ENCODE data around the gene TMPRSS7.

TMPRSS7 gene

DNA sequence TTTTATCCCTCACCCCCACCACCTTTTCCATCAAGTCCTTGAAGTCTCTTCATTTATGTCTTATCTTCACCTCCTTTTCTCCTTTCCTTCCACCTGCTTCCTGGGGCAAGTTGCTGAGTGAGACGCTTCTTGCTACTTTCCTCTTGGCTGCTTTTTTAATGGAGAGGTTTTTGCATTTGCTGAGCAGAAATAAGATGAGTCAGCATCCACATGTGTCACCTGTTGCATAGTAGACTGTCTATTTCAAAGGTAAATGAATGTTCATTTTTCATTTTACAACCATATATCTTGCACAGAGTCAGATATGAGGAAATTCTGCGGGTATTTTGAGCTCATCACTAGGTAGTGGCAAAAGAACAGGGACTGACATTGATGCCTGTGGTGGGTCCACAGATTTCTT, 70.2 kb downstream of the TMPRSS7 start:
- no peak for DNase-seq

DNA sequence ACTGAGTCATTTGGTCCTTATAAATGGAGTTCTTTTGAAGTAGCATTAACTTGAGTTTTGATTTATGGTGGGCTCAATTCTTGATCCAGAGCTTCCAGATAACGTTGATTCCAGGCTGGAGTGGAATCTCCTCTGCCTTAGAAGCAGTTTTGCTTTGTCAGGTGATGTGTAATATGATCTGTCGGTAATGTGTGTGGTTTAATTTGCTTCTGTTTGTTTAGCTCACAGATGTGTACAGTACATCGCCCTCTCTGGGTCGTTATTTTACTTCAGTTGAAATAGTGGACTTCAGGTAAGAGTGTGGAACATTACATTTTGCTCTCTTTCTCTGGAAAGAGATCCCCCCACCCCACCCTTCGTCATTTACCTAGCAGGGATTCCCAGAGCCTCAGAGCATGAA, 74.8 kb downstream of the TMPRSS7 start:
- peak; percentile 39 for DNase-seq

DNA sequence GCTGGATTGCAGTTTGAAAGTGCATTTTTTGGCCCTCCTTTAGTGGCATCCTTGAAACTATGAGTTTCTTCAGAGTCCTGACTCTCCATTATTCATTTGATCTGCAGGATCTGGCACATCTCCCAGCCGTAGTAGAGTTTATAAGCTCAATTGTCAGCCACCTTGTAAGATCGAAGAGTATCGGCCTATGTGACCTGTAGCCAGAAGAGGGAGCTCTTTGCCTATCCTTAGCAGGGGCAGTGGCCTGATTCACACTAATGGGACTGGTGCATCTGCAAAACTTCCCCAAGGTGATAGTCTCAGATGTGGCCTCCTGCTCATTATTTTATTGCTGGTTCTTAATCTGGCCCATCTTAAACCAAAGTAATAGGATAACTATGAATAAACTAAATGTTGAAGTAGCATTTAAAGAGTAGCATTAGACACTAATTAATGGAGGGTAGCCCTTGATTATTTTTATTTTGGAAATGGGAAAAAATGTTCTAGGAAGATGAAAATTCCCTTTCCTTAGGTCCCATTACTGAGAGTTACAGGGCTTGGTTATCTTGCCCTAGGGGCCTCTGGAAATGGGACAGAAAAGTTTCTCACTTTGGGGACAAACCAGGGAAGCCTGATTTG, 77.4 kb downstream of the TMPRSS7 start:
- peak; percentile 80 for DNase-seq

GRCh38 chr3:112114576-112115160, 80.1 kb downstream of the TMPRSS7 start:
- DNase-seq = no peak

- no peak for DNase-seq
Measured at GRCh38 chr3:112115161-112115739, 80.7 kb downstream of the TMPRSS7 start.

- no peak for DNase-seq
Measured at GRCh38 chr3:112115806-112116383, 81.4 kb downstream of the TMPRSS7 start.

GRCh38 chr3:112116748-112117186, 82.2 kb downstream of the TMPRSS7 start:
- DNase-seq = peak; percentile 31

DNA sequence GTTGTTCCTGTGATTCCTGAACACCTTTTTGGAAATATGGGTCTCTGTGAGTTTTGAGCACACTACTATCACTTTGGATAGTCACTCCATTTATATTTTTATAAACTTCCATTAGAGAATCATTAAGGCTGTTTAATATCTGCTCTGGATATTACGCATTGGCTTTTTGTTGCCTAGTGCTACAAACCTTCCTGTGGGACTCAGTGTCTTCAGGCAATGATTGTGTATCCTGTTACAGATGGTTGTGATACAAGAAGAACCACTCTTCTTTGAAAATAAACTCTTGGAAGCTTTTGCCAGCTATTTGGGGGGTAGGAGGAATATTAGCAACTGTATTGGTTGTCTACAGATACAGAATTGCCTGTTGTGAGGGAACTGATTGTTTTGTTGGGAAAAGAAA, 82.9 kb downstream of the TMPRSS7 start:
- no peak for DNase-seq

DNA sequence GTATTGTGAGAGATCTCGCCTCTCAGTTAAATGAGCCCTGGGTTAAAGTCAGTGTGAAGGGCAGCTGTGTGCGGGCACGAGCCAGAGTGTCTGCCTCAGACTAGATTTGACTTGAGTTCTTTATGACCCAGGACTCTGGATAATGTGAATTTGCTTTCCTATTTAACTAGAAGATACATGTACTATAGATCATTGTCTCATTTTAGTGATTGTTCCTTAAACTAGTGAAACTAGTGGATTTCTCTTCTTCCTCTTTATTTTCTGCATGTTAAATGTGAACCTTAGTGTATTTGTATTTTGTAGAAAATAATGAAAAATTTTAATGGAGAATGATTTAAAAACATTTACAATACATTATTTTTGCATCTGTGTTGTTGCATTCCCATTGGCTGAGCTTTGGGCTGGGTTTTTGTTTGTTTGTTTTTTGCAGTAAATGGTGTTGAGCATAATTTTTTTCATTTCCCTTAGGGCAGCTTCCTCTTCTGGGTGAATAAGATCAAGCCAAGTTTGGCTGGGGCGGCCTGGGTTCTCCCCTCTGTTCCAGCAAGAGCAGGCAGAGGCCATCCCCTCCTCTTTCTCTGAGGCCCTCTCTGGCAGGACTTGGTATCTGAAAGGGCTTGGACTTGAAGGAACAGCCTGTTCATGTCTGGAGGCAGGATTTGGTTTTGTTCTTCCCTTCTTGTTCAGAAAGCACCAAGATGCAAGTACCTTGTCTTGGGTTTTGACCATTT, 83.5 kb downstream of the TMPRSS7 start:
- DNase-seq = no peak

DNA sequence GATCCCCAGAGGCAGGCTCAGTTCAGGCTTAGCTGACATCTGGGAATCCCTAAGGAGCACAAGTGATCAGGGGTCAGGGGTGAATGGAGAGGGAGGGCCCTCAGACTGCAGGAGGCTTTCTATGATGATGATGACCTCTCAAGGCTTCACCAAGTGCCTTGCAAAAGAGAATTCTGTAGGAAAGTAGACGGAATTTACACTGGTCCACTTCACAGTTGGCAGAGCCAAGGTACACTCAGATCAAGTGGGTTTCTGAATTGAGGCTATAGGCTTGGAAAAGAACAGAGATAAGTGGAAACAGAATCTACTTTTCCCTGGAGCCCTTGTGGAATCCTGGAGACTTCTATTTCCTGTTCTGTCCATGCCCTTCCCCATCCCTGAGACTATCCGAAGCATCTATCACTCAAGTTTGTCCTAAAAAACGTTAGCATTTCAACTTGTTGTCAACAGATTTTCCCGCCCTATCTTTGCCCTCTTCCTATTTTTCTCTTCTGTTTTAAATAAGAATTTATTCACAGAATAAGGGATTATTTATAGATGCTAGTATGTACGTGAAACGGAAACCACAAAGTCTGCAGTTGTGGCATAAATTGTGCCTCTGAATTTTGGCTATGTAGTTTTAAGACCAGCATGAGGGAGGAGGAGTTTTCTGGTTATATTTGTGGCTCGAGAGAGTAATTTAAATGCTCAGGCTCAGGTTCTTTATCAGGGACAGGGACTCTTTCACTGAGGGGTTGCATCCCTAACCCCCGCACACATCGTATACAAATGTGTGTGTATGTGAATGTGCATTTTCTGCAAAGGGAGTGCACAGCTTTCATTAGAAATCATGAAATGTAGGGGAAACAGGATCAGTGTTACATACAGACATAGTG, 85.7 kb downstream of the TMPRSS7 start:
- DNase-seq = peak; percentile 35

GRCh38 chr3:112121577-112122547, 87.3 kb downstream of the TMPRSS7 start:
- no peak for DNase-seq

DNA sequence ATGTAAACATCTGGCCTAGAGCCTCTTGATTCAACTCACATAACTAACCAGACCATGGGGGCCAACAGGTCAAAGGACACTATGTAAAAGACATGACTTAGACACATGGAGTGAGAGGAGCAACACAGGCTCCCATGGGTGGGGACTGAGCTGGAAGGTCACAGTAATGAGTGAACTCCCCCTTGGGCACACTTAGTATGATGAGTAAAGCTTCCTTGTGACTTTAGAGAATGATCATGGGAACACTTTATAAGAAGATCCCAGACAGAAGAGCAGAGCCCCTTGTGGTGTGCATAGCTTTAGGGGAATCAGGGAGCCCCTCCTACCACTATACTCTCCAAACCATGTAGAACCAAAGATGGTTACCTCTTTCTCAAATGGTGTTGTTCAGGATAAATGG, 88.3 kb downstream of the TMPRSS7 start:
- DNase-seq = no peak

DNA sequence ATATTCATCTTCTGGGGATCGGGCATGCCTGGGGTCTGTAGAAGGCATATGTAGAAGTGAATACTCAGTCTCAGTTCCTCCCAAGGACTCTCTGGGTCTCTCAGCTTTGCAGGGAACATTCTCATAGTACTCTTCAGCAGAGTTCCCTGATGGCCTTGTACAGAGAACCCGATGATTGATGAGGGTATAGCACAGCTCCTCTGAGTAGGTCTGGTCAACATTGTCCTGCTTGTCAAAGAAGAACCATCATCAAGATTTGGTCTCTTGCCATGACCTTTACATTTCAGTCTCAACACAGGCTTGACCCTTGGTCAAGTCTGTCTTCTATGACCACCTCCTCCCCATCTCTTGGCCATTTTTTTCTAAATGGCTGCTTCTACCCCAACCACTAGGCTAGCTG, 89.0 kb downstream of the TMPRSS7 start:
- DNase-seq = no peak

DNA sequence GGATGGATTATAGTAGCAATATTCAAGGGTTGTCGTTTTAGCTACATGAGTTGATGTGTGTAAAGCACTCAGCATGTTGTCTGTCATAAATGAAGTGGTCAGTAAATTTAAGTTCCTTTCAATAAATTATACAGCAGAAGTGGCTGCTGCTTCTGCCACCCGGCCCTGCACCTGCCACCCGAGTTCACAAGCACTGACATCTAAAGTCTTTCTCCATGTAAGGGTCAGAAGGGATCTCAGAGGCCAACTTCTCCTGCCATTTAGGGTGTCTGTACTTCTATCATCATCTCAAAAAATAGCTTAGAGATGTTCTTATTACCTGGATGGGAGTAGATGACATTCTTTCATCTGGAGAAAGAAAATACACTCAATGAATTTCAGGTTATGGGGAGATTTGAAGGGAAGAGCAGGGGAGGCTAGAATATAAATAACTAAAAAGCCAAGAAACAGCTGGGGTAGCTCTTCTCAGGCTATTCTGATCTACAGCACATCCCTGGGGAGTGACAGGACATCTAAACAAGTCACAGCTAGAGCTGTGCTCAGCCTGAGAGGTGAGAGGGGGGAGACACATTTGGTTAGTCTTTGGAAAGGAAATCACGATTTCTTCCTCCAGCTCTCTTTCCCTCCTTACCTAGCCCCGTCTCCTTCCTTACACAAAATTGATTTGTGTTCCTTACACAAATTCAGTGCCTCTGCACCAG, 90.5 kb downstream of the TMPRSS7 start:
- no peak for DNase-seq

GRCh38 chr3:112126511-112126911, 92.0 kb downstream of the TMPRSS7 start:
- DNase-seq = no peak

DNA sequence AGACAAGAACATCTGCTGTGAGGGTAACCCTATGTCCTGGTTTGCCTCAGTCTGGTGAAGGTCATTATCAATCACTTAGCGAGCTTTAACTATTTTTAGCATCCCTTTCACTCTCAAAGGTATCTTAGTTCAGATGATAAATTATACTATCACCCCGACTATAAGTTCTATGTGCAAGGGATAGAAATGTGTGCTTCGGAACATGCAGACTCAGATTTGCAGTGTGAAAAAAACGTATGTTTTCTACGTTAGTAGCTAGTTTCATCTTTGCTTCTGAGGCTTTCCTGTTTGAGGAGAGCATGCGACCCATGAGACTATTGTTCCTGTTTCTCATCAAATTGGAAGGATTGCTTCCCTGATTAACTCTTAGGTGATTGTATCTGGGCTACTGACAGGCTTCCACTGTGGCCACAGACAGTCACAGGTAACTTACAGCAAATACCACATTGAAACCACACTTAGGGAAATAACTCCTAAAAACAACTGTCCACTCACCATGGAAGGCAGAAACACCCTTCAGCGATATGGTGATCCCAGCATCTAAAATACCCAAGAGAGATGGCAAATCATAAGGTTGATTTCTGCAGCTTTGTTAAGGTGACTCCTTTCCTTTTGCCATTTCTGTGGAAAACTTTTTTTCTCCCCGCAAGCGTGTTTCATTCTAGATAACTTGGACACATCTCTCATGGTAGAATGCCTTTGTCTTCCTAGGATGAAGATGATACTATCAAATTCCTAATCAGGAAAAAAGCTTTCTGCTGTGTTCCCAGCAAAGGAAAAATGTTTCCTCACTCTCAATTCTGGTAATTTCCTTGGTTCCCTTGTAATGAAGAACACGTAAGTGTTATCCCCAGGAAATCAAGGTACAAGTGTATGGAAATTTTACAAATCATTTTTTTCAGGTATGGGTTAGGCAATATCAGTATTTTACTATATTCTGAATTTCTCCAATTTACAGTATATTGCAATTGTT, 93.3 kb downstream of the TMPRSS7 start:
- no peak for DNase-seq

GRCh38 chr3:112128843-112129727, 94.5 kb downstream of the TMPRSS7 start:
- no peak for DNase-seq

GRCh38 chr3:112129925-112130637, 95.5 kb downstream of the TMPRSS7 start:
- DNase-seq = no peak

All from NCI-H2029 treated with DMSO at 0.1 percent for 48 hours (cell line).